ENCODE data around the gene DHDH. TPM values are rescaled to one million over a fixed set of nuclear protein-coding genes. Genes with fewer than 3 reads are reported as not detected.
A peak's percentile ranks its signal among the peaks of the same experiment; 100 is the strongest.
"Not testable (repeated sequence)": the region's sequence is repeated elsewhere in the genome, so short reads cannot be mapped to it uniquely, and the experiment has no call there.

Gene DHDH
- total RNA-seq, result 1 to 10 TPM in 1 of 2 experiments, under 1 TPM in 1; 0.96 to 1.1 TPM

DNA sequence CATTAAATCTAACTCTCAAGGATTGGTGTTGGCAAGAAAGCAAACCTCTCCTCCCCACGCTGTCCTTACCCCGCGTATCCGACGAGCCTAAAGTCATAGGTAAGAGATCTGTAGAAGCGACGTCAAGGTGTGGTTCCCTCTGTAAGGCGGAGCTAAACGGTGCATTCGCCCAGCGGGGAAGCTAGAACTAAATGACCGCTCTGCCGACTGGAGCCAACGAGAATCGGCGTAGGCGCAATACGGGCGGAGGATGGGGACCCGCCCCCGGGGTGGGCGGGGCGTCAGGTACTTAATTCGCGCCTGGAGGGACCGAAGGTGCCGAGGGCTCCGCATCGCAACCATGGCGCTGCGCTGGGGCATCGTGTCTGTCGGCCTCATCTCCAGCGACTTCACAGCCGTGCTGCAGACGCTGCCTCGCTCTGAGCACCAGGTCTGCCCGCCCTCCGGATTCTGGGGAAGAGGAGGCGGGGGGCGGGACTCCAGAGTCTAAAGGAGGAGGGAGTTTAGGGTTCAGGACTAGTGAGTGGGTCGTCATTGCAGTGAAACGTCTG lies at the start of gene DHDH:
DHDH (plus strand) TSS at position 318 of the 551 bp plus-strand sequence; CDS start at position 341, 23 bp downstream.
- DNase-seq, result peak; percentile 90
- Mint-ChIP-seq H3K9me3 (ENCODE audit: low read depth) (no peaks in the 10 kb centered on the region), H3K36me3 (no peaks in the 10 kb centered on the region), H3K27me3 (peaks cover 11% of the 10 kb centered on the region), H3K4me1 (peaks cover 16% of the 10 kb centered on the region), H3K27ac (peak within 1 kb of the TSS; percentile 67), H3K4me3 (peak within 1 kb of the TSS; percentile 78)
- CTCF ChIA-PET, result interaction anchor here (0.6 to 1.9 kb wide), 9 partner anchors 33 to 543 kb away, joined by 3 to 14 read pairs (median 4); partner anchors contain the start of genes KDELR1 and NUCB1
- peak; percentile 99 for ATAC-seq

DNA sequence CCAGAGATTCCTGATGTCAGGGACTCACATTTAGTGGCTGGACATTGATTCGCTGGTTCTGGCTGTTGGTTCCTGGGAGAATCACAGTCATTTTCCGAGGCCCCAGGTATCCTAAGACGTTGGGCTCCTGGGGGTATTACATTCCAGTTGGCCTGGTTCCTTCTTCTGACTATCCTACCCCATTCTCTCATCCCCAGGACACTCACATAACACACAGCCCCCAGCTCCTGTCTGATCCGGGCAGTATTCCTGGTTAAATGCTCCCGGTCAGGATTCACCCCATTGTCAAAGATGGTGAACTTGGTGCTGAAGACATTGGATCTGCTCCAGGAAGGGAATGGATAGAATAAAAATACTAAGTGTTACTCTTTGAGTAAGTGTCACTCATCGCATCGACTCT lies 49.8 kb upstream of the DHDH start:
- no peak for DNase-seq
- H3K27me3 Mint-ChIP-seq, result no peaks in the 10 kb centered on the region
- ATAC-seq, result no peak
- peaks cover 8% of the 10 kb centered on the region for H3K36me3 Mint-ChIP-seq
- H3K4me1 Mint-ChIP-seq, result peaks cover 3% of the 10 kb centered on the region
- CTCF ChIA-PET, result no interaction called here
- H3K9me3 Mint-ChIP-seq (ENCODE audit: low read depth), result peaks cover 3% of the 10 kb centered on the region
- H3K4me3 Mint-ChIP-seq, result no peak overlapping the region
- no peak overlapping the region for H3K27ac Mint-ChIP-seq

DNA sequence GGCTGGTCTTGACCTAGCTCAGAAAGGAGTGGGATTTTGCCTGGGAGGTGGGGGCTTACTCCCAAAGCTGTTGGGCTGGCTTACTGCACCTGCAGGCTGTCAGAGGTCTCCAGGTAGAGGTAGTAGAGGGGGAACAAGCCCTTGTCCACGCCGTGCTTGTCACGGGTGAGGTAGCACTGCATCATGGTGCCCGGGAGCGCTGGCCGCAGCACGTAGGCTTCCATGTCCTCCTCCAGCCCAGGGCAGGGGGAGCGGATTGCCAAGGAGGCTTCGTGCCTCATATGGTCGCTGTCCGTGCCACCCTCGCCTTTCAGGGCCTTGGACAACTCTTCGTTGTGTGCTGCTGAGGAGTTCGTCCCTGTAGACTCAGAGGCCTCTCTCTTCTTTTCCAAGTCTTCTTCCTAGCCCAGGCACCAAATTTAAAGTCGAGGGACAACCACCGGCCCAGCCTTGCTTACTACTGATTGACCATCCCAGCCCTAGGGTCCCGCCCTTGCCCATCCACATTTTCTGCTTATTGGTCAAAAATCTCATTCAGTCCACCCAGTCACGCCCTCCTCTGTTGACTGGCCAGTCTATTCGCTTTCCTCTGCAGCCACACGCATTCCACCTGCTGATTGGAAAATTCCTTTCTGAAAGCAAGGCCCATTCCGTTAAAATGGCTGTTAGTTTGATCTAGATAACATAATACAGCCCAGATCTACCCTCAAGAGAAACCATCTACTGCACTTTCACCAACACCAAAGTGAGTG lies 45.5 kb upstream of the DHDH start:
- DNase-seq (no peak), ATAC-seq (no peak)
- H3K27ac Mint-ChIP-seq, result no peak overlapping the region
- CTCF ChIA-PET, result no interaction called here
- H3K4me1 Mint-ChIP-seq, result peaks cover 10% of the 10 kb centered on the region
- no peak overlapping the region for H3K4me3 Mint-ChIP-seq
- H3K9me3 Mint-ChIP-seq (ENCODE audit: low read depth), result no peaks in the 10 kb centered on the region
- H3K36me3 Mint-ChIP-seq, result no peaks in the 10 kb centered on the region
- peaks cover 18% of the 10 kb centered on the region for H3K27me3 Mint-ChIP-seq

DNA sequence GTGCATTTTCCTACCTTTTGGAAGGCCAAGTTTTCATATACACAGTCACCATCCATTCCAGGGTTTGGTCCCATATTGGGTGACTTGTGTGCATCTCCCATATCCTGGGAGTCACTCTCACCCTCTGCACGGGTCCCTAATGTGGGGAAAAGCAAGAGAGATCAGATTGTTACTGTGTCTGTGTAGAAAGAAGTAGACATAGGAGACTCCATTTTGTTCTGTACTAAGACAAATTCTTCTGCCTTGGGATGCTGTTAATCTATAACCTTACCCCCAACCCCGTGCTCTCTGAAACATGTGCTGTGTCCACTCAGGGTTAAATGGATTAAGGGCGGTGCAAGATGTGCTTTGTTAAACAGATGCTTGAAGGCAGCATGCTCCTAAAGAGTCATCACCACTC lies 44.0 kb upstream of the DHDH start:
- H3K4me1 Mint-ChIP-seq, result peaks cover 10% of the 10 kb centered on the region
- CTCF ChIA-PET; DNase-seq; H3K4me3 Mint-ChIP-seq; H3K9me3 Mint-ChIP-seq (ENCODE audit: low read depth); ATAC-seq; H3K36me3 Mint-ChIP-seq; H3K27ac Mint-ChIP-seq: not testable (repeated sequence)
- H3K27me3 Mint-ChIP-seq, result peaks cover 26% of the 10 kb centered on the region

- no peaks in the 10 kb centered on the region for H3K36me3 Mint-ChIP-seq
- CTCF ChIA-PET, result no interaction called here
- no peak overlapping the region for H3K27ac Mint-ChIP-seq
- no peak for DNase-seq
- no peak overlapping the region for H3K4me3 Mint-ChIP-seq
- H3K9me3 Mint-ChIP-seq (ENCODE audit: low read depth), result no peaks in the 10 kb centered on the region
- peaks cover 37% of the 10 kb centered on the region for H3K27me3 Mint-ChIP-seq
- no peak for ATAC-seq
- H3K4me1 Mint-ChIP-seq, result peaks cover 15% of the 10 kb centered on the region
Observed at GRCh38 chr19:48890551-48890950, 42.9 kb upstream of the DHDH start.

GRCh38 chr19:48895226-48895625 lies 38.3 kb upstream of the DHDH start:
- no peak overlapping the region for H3K27ac Mint-ChIP-seq
- CTCF ChIA-PET, result interaction anchor here (1.8 kb wide), 1 partner anchor 14 kb away, joined by 5 read pairs; no protein-coding TSS in a partner anchor

GRCh38 chr19:48896191-48896720 lies 37.2 kb upstream of the DHDH start:
- H3K9me3 Mint-ChIP-seq (ENCODE audit: low read depth), result no peaks in the 10 kb centered on the region
- H3K4me1 Mint-ChIP-seq, result peaks cover 33% of the 10 kb centered on the region

More at GRCh38 chr19:48895226-48895625, 38.3 kb upstream of the DHDH start:
- no peak for DNase-seq
- Mint-ChIP-seq H3K36me3 (peaks cover 3% of the 10 kb centered on the region), H3K4me1 (peaks cover 29% of the 10 kb centered on the region), H3K9me3 (ENCODE audit: low read depth) (no peaks in the 10 kb centered on the region), H3K27me3 (peaks cover 48% of the 10 kb centered on the region), H3K4me3 (no peak overlapping the region)
- ATAC-seq, result no peak

DNA sequence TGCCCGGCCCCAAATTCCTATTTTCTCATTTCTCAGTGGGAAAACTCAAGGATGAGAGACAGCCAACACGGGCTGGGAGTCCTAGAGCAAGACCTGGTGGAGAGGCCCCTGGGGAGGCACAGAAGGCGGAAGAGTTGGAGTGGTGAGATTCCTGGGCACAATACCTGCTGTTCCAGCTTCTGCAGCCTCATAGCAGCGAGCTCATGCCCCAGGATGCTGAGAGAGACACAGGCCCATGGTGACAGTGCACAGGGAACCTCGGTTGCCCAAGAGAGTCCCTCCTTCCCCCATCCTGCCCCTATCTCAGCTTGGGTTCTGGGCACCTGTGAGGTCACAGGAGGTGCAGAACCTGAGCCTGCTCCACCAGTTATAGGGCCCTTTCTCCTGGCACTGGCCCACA lies 36.3 kb upstream of the DHDH start:
- no peak for DNase-seq
- Mint-ChIP-seq H3K27ac (no peak overlapping the region), H3K9me3 (ENCODE audit: low read depth) (no peaks in the 10 kb centered on the region), H3K27me3 (peaks cover 36% of the 10 kb centered on the region), H3K4me3 (no peak overlapping the region), H3K36me3 (peaks cover 15% of the 10 kb centered on the region), H3K4me1 (peaks cover 32% of the 10 kb centered on the region)
- CTCF ChIA-PET, result interaction anchor here (0.5 to 1.8 kb wide), 6 partner anchors 11 to 96 kb away, joined by 3 to 8 read pairs (median 4); partner anchors contain the start of gene GYS1
- ATAC-seq, result no peak

More at GRCh38 chr19:48896191-48896720, 37.2 kb upstream of the DHDH start:
- DNase-seq, result peak; percentile 69
- H3K27me3 Mint-ChIP-seq, result peaks cover 42% of the 10 kb centered on the region
- peak; percentile 27 for ATAC-seq
- peaks cover 10% of the 10 kb centered on the region for H3K36me3 Mint-ChIP-seq
- CTCF ChIA-PET, result interaction anchor here (0.8 to 1.8 kb wide), 5 partner anchors 10 to 97 kb away, joined by 3 to 8 read pairs (median 4); partner anchors contain the start of gene GYS1
- H3K27ac Mint-ChIP-seq, result no peak overlapping the region
- no peak overlapping the region for H3K4me3 Mint-ChIP-seq

- not testable (repeated sequence) for ATAC-seq; H3K9me3 Mint-ChIP-seq (ENCODE audit: low read depth); DNase-seq
- CTCF ChIA-PET, result interaction anchor here (0.9 to 2.6 kb wide), 11 partner anchors 22 to 198 kb away, joined by 3 to 16 read pairs (median 6); partner anchors contain the start of genes HSD17B14 and PPP1R15A
- H3K4me1 Mint-ChIP-seq, result peaks cover 37% of the 10 kb centered on the region
- peak overlapping the region; percentile 98 for H3K27ac Mint-ChIP-seq
- H3K27me3 Mint-ChIP-seq, result peaks cover 23% of the 10 kb centered on the region
- peak overlapping the region; percentile 98 for H3K4me3 Mint-ChIP-seq
- H3K36me3 Mint-ChIP-seq, result peaks cover 26% of the 10 kb centered on the region
Observed at GRCh38 chr19:48899386-48899749, 34.1 kb upstream of the DHDH start.

- no peaks in the 10 kb centered on the region for H3K9me3 Mint-ChIP-seq (ENCODE audit: low read depth)
- DNase-seq (peak; percentile 100), ATAC-seq (peak; percentile 92)
- CTCF ChIA-PET, result interaction anchor here (0.9 to 2.6 kb wide), 14 partner anchors 14 to 509 kb away, joined by 3 to 16 read pairs (median 6); partner anchors contain the start of genes HSD17B14, KDELR1 and PPP1R15A
- peak within 1 kb of the TSS; percentile 98 for H3K27ac Mint-ChIP-seq
- peak within 1 kb of the TSS; percentile 98 for H3K4me3 Mint-ChIP-seq
- H3K36me3 Mint-ChIP-seq, result peaks cover 30% of the 10 kb centered on the region
- peaks cover 17% of the 10 kb centered on the region for H3K27me3 Mint-ChIP-seq
- peaks cover 33% of the 10 kb centered on the region for H3K4me1 Mint-ChIP-seq
Observed at GRCh38 chr19:48899781-48900476, 33.6 kb upstream of the DHDH start, which contains the start of gene NUCB1. NUCB1 (plus strand) TSS chr19:48900312; CDS start chr19:48900797, 485 bp downstream.

DNA sequence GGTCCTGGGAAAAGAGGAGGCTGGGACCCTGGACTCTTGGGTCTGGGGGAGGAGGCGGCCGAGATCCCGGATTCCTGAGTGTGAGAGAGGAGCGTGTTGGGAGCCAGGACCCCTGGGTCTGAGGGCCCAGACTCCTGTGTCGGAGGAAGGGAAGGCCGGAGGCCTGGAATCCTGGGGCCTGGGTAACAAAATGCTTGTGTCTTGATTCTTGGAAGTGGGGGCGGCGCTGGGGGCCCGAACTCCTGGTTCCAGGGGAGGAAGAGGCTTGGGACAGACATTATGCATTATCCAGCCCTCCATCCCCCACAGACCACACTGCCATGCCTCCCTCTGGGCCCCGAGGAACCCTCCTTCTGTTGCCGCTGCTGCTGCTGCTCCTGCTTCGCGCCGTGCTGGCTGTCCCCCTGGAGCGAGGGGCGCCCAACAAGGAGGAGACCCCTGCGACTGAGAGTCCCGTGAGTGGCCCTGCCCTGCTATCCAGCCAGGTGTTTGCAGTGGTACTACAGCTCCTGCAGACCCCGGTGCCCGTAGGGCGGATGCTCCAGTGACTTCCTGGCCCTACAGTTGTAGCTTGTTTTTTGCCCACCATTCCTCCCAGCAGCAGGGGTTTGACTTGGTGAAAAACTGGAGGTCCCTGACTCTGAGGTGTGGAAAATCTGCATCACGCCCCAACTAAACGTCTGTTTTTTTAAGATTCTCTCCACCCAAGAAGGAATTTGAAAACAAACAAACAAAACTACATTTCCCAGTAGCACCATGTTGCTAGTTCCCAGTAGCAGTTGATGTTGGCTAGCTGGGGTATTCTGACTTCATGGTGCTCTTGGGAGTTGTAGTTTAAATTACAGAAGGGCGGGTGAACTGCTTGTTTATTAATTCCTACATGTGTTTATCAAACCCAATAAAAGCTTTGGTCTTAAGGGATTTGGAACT lies 32.8 kb upstream of the DHDH start:
- Mint-ChIP-seq H3K27ac (peak overlapping the region; percentile 98), H3K4me1 (peaks cover 32% of the 10 kb centered on the region), H3K36me3 (peaks cover 37% of the 10 kb centered on the region), H3K27me3 (peaks cover 9% of the 10 kb centered on the region), H3K9me3 (ENCODE audit: low read depth) (no peaks in the 10 kb centered on the region), H3K4me3 (peak overlapping the region; percentile 98)
- CTCF ChIA-PET, result interaction anchor here (0.7 to 2.6 kb wide), 16 partner anchors 14 to 510 kb away, joined by 3 to 16 read pairs (median 4); partner anchors contain the start of genes BAX, HSD17B14, KDELR1 and PPP1R15A
- DNase-seq (peak; percentile 54), ATAC-seq (peak; percentile 26)

GRCh38 chr19:48902291-48902690 lies 31.2 kb upstream of the DHDH start:
- H3K9me3 Mint-ChIP-seq (ENCODE audit: low read depth); H3K4me3 Mint-ChIP-seq; H3K27ac Mint-ChIP-seq; H3K27me3 Mint-ChIP-seq; DNase-seq; ATAC-seq: not testable (repeated sequence)
- peaks cover 27% of the 10 kb centered on the region for H3K4me1 Mint-ChIP-seq
- CTCF ChIA-PET, result interaction anchor here (1.7 kb wide), 1 partner anchor 107 kb away, joined by 3 read pairs; no protein-coding TSS in a partner anchor
- peaks cover 45% of the 10 kb centered on the region for H3K36me3 Mint-ChIP-seq
